C4-2B (cell line): ENCODE data around the gene EIF2AK2.

Experiments used
- H3K27ac ChIP-seq: fragments of 450-650 bp; 2 replicates; pipeline ENCODE4 v1.5.1; 2017
- CTCF ChIP-seq: fragments of 450-650 bp; conservative IDR thresholded peaks from 2 replicates; pipeline ENCODE4 v1.5.1; 2017; ENCODE audit warnings: mild to moderate bottlenecking
- ZFX ChIP-seq: fragments of 450-650 bp; IDR thresholded peaks from 2 replicates; pipeline ENCODE4 v1.6.1; 2017

The EIF2AK2 gene

GRCh38 chr2:37149626-37150322, 7.0 kb downstream of the EIF2AK2 start:
- H3K27ac ChIP-seq = no peak overlapping the region
- TF ChIP-seq ZFX (no peak), CTCF (no peak)

GRCh38 chr2:37148325-37148724, 8.5 kb downstream of the EIF2AK2 start:
- no peak for TF ChIP-seq CTCF
- no peak for TF ChIP-seq ZFX
- H3K27ac ChIP-seq = 0 out of 2 replicates have a peak overlapping the region, but pooled peaks have one; percentile 18

GRCh38 chr2:37146062-37146461, 10.7 kb downstream of the EIF2AK2 start:
- TF ChIP-seq CTCF (no peak), ZFX (no peak)
- H3K27ac ChIP-seq = no peak overlapping the region

GRCh38 chr2:37143974-37144373, 12.8 kb downstream of the EIF2AK2 start:
- no peak for TF ChIP-seq ZFX
- TF ChIP-seq CTCF = no peak
- H3K27ac ChIP-seq = no peak overlapping the region

GRCh38 chr2:37142546-37142945, 14.2 kb downstream of the EIF2AK2 start:
- TF ChIP-seq CTCF (no peak; the same call in 1 of the 2 replicates), ZFX (no peak)

GRCh38 chr2:37132914-37133313, 23.9 kb downstream of the EIF2AK2 start:
- H3K27ac ChIP-seq = no peak overlapping the region
- TF ChIP-seq ZFX (no peak), CTCF (no peak)

More at GRCh38 chr2:37142546-37142945, 14.2 kb downstream of the EIF2AK2 start:
- peak overlapping the region; percentile 56 for H3K27ac ChIP-seq

- H3K27ac ChIP-seq = no peak overlapping the region
- TF ChIP-seq CTCF = no peak
These were observed 31.4 kb downstream of the EIF2AK2 start for GRCh38 chr2:37125416-37125815.
